Activated T-cell treated with anti-CD3 and anti-CD28 coated beads, Interleukin-2, amount 50 U/mL, for 48 hours (primary cell): Measurements from ENCODE around the gene SARS1.
"Not testable (repeated sequence)": the region's sequence is repeated elsewhere in the genome, so short reads cannot be mapped to it uniquely, and the experiment has no call there.

Source experiments
- DNase-seq, 2 experiments: peaks; one replicate each; pipeline ENCODE4 v3.0.0-alpha.2; 2020

Gene SARS1, protein sequence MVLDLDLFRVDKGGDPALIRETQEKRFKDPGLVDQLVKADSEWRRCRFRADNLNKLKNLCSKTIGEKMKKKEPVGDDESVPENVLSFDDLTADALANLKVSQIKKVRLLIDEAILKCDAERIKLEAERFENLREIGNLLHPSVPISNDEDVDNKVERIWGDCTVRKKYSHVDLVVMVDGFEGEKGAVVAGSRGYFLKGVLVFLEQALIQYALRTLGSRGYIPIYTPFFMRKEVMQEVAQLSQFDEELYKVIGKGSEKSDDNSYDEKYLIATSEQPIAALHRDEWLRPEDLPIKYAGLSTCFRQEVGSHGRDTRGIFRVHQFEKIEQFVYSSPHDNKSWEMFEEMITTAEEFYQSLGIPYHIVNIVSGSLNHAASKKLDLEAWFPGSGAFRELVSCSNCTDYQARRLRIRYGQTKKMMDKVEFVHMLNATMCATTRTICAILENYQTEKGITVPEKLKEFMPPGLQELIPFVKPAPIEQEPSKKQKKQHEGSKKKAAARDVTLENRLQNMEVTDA

GRCh38 chr1:109213824-109214693 is at the start of gene SARS1:
SARS1 (plus strand) TSS chr1:109213918; CDS start chr1:109213993, 75 bp downstream.
- peak; percentile 92 to 93 for DNase-seq

DNA sequence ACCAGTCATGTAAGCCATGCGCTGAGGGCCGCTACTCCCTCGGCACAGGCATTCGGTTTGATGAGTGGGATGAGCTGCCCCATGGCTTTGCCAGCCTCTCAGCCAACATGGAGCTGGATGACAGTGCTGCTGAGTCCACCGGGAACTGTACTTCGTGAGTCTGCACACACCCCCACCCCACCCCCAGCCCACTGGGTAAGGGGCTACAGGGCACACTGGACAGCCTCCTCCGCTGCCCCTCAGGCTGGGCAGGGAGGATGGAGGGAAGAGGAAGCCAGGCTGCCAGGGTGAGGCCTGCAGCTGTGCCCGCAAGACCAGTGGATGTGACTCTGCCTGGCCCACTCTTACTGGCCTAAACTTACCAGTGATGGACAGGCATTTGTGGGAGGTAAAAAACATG is 49.2 kb upstream of the SARS1 start:
- no peak for DNase-seq

DNA sequence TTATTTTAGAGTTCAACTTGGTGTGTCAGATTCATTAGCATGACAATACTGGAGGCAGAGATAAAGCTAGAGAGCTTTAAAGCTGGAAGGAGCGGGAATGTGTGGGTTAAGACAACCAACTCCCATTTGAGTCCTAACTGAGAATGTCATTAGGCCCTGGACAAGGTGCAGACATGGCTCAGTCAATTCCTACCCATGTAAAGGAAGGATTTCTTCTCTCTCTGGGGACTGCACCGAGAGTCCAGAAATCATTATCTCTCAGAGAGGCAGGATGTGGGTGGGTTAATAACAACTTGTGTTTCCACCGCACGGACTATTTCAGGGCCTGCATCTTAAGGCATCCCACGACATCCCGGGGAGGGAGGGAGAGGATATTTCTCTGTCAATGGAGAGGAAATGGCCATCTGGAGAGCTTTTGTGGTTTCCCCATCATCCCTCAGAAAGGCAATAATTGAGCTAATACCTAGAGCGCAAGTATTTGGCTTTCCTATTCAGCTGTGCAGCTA is 46.7 kb upstream of the SARS1 start:
- DNase-seq: no peak

DNA sequence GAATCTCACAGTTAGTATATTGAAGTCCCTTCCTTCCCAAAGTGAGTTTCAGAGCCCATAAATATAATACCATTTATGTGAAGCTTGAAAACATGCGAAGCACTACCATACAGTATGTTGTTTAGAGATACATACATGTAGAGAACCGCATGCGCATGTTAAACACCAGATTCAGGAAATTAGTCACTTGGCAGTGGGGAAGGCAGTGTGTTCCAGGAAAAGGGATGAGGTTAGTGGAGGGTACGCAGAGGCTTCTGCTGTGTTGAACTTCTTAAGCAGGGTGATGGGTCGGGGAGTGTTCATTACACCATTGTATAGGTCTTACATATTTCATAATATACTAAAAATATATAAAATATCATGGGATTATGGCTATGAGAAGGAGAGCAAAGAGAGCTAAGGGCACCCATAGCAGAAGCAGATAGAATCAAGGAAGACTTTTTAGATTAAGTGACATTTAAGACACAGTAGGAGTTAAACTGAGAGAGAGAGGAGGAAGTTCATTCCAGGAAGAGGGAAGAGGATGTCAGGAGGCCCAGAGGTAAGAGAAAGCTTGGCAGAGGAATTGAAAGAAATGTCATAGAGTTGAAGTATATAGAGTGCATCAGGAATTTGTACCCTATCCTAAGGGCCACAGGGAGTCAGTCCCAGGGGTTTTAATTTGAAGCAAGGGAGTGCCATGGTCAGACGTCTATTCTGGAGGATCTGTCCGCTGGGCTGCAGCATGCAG is 43.5 kb upstream of the SARS1 start:
- no peak for DNase-seq

DNA sequence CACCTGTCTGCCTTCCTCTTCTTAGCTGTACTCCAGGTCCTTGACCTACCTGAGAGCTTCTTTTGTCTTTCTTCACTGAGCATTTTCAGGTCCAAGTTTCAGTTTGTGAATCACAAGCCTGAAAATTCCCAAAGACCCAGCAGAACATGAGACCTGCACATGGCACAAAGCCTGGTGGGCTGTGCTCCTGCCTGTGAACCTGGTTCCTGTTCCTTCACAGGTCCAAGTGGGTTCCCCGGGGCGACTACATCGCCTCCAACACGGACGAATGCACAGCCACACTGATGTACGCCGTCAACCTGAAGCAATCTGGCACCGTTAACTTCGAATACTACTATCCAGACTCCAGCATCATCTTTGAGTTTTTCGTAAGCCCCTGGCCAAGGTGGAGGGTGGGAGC is 42.1 kb upstream of the SARS1 start:
- DNase-seq: no peak

DNA sequence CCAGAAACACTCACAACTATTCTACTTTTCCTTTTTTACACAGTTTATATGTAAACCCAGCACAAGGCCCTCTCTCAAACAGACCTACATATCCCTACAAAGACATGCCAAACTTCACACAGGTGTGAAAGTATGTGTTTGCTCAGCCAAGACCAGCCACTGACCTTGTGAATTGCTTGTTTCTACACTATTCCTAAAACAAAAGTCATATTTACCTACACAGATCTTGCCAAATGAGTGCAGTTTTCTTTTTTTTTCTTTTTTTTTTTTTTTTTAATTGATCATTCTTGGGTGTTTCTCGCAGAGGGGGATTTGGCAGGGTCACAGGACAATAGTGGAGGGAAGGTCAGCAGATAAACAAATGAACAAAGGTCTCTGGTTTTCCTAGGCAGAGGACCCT is 37.4 kb upstream of the SARS1 start:
- DNase-seq: not testable (repeated sequence)

DNA sequence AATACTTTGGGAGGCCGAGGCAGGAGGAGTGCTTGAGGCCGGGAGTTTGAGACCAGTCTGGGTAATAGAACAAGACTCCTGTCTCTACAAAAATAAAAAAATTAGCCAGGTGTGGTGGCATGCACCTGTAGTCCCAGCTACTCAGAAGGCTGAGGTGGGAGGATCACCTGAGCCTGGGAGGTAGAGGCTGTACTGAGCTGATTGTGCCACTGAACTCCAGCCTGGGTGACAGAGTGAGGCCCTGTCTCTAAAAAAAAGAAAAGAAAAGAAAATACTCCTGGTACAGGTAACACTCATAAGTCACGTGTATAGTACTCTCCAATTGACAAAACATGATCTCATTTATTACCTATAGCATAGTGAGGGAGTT is 33.0 kb upstream of the SARS1 start:
- not testable (repeated sequence) for DNase-seq

- DNase-seq: no peak
Measured at GRCh38 chr1:109181085-109181806, 32.5 kb upstream of the SARS1 start.

DNA sequence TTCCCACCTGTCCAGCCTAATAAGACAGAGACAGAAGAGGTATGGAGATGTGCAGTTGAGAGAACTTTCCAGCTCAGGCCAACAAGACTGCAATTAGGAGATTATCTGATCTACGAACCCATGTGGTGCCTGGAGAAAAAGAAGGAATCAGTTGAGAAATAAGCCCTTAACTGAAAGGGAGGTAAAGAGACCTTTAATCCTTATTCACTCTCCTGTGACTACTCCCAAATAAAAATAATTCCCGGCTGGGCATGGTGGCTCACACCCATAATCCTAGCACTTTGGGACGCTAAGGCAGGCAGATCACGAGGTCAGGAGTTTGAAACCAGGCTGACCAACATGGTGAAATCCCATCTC is 31.9 kb upstream of the SARS1 start:
- DNase-seq: no peak

- no peak for DNase-seq
Measured at GRCh38 chr1:109183058-109183738, 30.5 kb upstream of the SARS1 start.

GRCh38 chr1:109184687-109185086 is 29.0 kb upstream of the SARS1 start:
- DNase-seq: no peak

GRCh38 chr1:109185357-109185756 is 28.4 kb upstream of the SARS1 start:
- DNase-seq: no peak

GRCh38 chr1:109185990-109186732 is 27.6 kb upstream of the SARS1 start:
- DNase-seq: no peak

GRCh38 chr1:109186733-109187086 is 27.0 kb upstream of the SARS1 start:
- no peak for DNase-seq

DNA sequence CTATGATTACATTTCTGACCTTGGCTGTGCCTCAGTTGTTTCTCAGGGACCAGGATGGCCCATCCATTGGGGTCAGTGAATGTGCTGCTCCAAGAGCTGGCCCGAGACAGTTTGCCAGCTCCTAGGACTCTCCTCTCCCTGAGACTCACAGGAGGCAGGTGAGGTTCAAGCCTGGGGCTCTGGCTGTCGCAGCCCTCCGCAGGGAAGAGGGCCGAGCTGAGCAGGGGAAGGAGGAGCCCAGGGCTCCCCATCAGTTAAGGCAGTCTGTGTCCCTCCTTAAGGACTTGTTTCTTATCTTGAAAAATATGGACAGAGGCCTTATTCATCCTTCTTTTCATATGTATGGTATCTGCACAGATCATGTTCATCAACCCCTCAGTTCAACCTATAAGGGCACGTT is 26.6 kb upstream of the SARS1 start:
- DNase-seq: no peak

DNA sequence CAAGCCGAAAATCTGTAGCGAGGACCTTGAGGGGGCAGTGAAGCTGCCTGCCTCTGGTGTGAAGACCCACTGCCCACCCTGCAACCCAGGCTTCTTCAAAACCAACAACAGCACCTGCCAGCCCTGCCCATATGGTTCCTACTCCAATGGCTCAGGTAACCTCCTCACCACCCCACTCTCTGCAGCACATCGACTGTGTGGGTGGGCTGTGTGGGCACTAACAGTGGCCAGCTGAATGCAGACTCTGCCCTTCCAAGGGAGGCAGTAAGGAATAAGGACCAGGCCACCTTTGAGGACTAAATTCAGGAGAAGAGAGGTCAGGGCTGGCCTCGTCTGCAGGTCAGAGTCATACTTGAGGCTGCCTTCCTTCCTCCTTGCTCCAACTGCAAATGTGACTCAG is 25.5 kb upstream of the SARS1 start:
- DNase-seq: no peak

DNA sequence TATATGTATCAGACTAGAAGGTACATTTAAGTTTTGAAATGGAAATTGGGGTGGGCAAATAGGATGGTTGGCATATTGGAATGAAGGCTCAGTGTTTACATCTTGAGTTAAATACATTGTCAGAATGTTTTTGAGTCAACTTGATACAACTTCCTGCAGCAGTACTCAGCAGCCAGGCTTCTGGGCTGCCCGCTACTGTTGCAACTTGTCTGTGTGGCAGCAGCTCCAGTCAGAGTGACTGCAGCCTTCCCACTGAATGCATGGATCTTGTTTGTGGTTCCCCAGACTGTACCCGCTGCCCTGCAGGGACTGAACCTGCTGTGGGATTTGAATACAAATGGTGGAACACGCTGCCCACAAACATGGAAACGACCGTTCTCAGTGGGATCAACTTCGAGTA is 24.9 kb upstream of the SARS1 start:
- DNase-seq: no peak

DNA sequence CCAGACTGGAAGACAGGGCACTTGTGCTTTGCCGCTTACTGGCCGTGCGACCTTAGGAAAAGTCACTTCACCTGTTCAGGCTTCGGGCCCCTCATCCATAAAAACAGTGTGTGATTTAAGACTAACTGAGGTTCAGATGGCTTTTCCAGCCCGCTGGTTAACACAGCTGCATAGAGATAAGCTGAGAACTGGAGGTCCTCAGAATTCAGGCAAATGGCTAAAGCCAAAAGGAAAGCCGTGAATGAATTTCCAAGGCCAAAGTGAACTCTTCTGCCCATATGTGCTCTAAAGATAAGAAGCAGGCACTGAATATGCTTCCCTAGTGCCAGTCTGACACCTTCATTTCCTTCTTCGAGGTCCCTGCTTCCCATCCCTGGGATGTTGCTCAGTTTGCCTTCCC is 23.5 kb upstream of the SARS1 start:
- no peak for DNase-seq

- no peak for DNase-seq
Measured at GRCh38 chr1:109191377-109191776, 22.3 kb upstream of the SARS1 start.

- DNase-seq: no peak
Measured at GRCh38 chr1:109191891-109192290, 21.8 kb upstream of the SARS1 start.

GRCh38 chr1:109192433-109192832 is 21.3 kb upstream of the SARS1 start:
- DNase-seq: no peak
